ENCODE data around the gene ACVR2A.

Gene ACVR2A

DNA sequence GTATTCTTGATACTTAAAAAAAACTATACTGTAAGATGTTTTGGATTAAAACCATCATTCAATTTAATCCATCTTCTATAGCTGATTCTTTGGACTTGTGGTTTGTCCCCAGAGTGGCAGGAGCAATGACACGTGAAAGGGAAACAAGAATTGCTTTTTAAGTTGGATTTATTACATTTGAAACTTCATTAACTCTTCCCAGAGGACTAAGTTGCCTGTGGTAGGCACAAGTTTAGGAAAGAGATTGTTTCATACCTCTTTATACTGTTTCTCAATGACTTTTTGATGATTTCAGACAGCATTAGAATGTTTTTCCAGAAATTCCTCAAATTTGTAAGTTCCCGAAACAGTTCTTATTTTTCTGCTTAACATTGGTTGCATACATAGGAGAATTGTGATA is 41.3 kb downstream of the ACVR2A start:
- Histone ChIP-seq H3K79me2 (ENCODE audit: insufficient read depth, low read depth) (no peaks in the 10 kb centered on the region), H3K4me2 (no peak overlapping the region), H3K4me3 (IDR thresholded peaks at IDR 0.05; ENCODE audit: insufficient read depth, low read depth, low read length) (no peak overlapping the region), H4K20me1 (ENCODE audit: insufficient read depth) (no peaks in the 10 kb centered on the region), H3K36me3 (ENCODE audit: insufficient read depth) (no peaks in the 10 kb centered on the region), H3K9ac (no peak overlapping the region), H3K27ac (no peak overlapping the region), H3K27me3 (ENCODE audit: insufficient read depth, low read depth) (no peaks in the 10 kb centered on the region), H2AFZ (ENCODE audit: low read depth) (no peak overlapping the region), H3K4me1 (ENCODE audit: low read depth, poor library complexity, severe bottlenecking) (peaks cover 19% of the 10 kb centered on the region)
- TF ChIP-seq, protein P1, sequence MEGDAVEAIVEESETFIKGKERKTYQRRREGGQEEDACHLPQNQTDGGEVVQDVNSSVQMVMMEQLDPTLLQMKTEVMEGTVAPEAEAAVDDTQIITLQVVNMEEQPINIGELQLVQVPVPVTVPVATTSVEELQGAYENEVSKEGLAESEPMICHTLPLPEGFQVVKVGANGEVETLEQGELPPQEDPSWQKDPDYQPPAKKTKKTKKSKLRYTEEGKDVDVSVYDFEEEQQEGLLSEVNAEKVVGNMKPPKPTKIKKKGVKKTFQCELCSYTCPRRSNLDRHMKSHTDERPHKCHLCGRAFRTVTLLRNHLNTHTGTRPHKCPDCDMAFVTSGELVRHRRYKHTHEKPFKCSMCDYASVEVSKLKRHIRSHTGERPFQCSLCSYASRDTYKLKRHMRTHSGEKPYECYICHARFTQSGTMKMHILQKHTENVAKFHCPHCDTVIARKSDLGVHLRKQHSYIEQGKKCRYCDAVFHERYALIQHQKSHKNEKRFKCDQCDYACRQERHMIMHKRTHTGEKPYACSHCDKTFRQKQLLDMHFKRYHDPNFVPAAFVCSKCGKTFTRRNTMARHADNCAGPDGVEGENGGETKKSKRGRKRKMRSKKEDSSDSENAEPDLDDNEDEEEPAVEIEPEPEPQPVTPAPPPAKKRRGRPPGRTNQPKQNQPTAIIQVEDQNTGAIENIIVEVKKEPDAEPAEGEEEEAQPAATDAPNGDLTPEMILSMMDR (conservative IDR thresholded peaks at IDR 0.05; ENCODE audit: low read depth, low read length): no peak

DNA sequence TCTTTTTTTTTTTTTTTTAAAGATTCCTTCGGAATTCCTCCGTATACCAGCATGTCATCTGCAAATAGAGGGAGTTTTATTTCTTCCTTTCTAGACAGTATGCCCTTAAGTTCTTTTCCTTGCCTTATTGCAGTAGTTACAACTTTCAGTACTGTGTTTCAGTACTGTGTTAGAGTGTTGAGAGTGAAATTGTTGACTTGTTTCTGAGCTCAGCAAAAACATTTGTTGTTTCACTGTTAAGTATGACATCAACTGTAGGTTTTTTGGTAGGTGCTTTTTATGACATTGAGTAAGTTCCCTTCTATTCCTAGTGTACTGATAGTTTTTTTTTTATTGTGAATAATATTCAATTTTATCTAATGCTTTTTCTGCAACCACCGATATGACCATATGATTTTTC is 43.9 kb downstream of the ACVR2A start:
- H3K27me3 ChIP-seq (ENCODE audit: insufficient read depth, low read depth): no peaks in the 10 kb centered on the region
- no peaks in the 10 kb centered on the region for H3K79me2 ChIP-seq (ENCODE audit: insufficient read depth, low read depth)
- TF ChIP-seq, protein P1 (conservative IDR thresholded peaks at IDR 0.05; ENCODE audit: low read depth, low read length): no peak
- H3K27ac ChIP-seq: peak overlapping the region; percentile 20; the same call in 1 of the 2 replicates
- H2AFZ ChIP-seq (ENCODE audit: low read depth): no peak overlapping the region
- no peaks in the 10 kb centered on the region for H4K20me1 ChIP-seq (ENCODE audit: insufficient read depth)
- H3K4me2 ChIP-seq: peak overlapping the region; percentile 46
- peaks cover 19% of the 10 kb centered on the region for H3K4me1 ChIP-seq (ENCODE audit: low read depth, poor library complexity, severe bottlenecking)
- no peak overlapping the region for H3K4me3 ChIP-seq (IDR thresholded peaks at IDR 0.05; ENCODE audit: insufficient read depth, low read depth, low read length)
- no peaks in the 10 kb centered on the region for H3K36me3 ChIP-seq (ENCODE audit: insufficient read depth)
- no peak overlapping the region for H3K9ac ChIP-seq

DNA sequence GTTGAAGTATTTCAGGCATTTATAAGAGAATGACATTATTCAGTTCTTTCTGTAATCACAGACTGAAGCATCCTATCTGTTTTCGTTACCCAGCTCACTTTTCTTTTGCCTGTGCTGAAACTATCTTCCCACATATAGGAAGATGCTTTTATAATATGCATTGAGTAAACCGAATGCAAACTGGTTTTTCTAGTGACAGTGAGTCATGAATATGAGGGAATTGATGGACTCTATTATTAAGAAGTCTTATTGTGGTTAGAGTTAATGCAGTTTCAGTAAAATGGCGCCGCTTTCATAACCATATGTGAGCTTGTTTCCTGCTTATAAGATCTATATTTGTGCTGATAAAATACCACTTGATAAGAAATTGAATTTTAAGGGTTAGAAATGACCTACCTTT is 59.2 kb downstream of the ACVR2A start:
- no peaks in the 10 kb centered on the region for H3K27me3 ChIP-seq (ENCODE audit: insufficient read depth, low read depth)
- no peaks in the 10 kb centered on the region for H3K79me2 ChIP-seq (ENCODE audit: insufficient read depth, low read depth)
- no peak overlapping the region for H3K9ac ChIP-seq
- H3K4me1 ChIP-seq (ENCODE audit: low read depth, poor library complexity, severe bottlenecking): no peaks in the 10 kb centered on the region
- no peak overlapping the region for H3K27ac ChIP-seq
- H4K20me1 ChIP-seq (ENCODE audit: insufficient read depth): no peaks in the 10 kb centered on the region
- no peaks in the 10 kb centered on the region for H3K36me3 ChIP-seq (ENCODE audit: insufficient read depth)
- H3K4me2 ChIP-seq: no peak overlapping the region
- TF ChIP-seq, protein P1 (conservative IDR thresholded peaks at IDR 0.05; ENCODE audit: low read depth, low read length): no peak
- no peak overlapping the region for H2AFZ ChIP-seq (ENCODE audit: low read depth)
- H3K4me3 ChIP-seq (IDR thresholded peaks at IDR 0.05; ENCODE audit: insufficient read depth, low read depth, low read length): no peak overlapping the region

DNA sequence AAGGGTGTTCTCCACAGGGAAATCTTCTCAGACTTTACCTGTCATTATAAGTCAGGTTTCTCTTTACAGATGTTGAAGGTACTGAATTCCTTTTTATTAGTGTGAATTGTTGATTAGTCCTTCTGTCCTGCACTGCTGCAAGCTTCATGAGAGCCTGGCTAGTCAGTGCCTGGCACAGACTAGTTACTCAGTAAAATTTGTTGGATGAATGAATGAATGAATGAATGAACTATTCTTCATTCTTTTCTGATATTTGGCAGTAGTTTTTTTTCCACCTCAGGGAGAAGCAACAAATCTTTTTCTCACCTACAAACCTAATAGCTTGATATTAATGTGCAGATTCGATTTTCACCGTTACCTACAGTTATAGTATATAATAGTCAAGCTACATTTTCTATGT is 64.3 kb downstream of the ACVR2A start:
- Histone ChIP-seq H2AFZ (ENCODE audit: low read depth) (no peak overlapping the region), H3K27me3 (ENCODE audit: insufficient read depth, low read depth) (no peaks in the 10 kb centered on the region), H3K36me3 (ENCODE audit: insufficient read depth) (no peaks in the 10 kb centered on the region)

More for the DNA sequence above, 64.3 kb downstream of the ACVR2A start:
- Histone ChIP-seq H3K9ac (no peak overlapping the region), H4K20me1 (ENCODE audit: insufficient read depth) (no peaks in the 10 kb centered on the region), H3K27ac (no peak overlapping the region), H3K4me3 (IDR thresholded peaks at IDR 0.05; ENCODE audit: insufficient read depth, low read depth, low read length) (no peak overlapping the region), H3K79me2 (ENCODE audit: insufficient read depth, low read depth) (no peaks in the 10 kb centered on the region), H3K4me1 (ENCODE audit: low read depth, poor library complexity, severe bottlenecking) (no peaks in the 10 kb centered on the region), H3K4me2 (no peak overlapping the region)
- TF ChIP-seq, protein P1 (conservative IDR thresholded peaks at IDR 0.05; ENCODE audit: low read depth, low read length): no peak
